Activated T-cell treated with anti-CD3 and anti-CD28 coated beads for 24 hours (primary cell): Measurements from ENCODE around the gene EED.
"Not testable (repeated sequence)": the region's sequence is repeated elsewhere in the genome, so short reads cannot be mapped to it uniquely, and the experiment has no call there.

Experiments used
- DNase-seq: peaks from one replicate; pipeline ENCODE4 v3.0.0-alpha.2; 2020; ENCODE audit warnings: low read depth

Gene EED

GRCh38 chr11:86248609-86249008 is 4.1 kb downstream of the EED start:
- DNase-seq, result no peak

- DNase-seq, result no peak
Observed at GRCh38 chr11:86249307-86250098, 5.0 kb downstream of the EED start.

- no peak for DNase-seq
Observed at GRCh38 chr11:86251345-86251744, 6.8 kb downstream of the EED start.

- no peak for DNase-seq
Observed at GRCh38 chr11:86255896-86256295, 11.3 kb downstream of the EED start.

GRCh38 chr11:86256608-86257007 is 12.1 kb downstream of the EED start:
- DNase-seq, result no peak

- DNase-seq, result no peak
Observed at GRCh38 chr11:86257446-86257845, 12.9 kb downstream of the EED start.

GRCh38 chr11:86259730-86260129 is 15.2 kb downstream of the EED start:
- DNase-seq, result no peak

- no peak for DNase-seq
Observed at GRCh38 chr11:86261328-86261727, 16.8 kb downstream of the EED start.

GRCh38 chr11:86262387-86262786 is 17.8 kb downstream of the EED start:
- no peak for DNase-seq

GRCh38 chr11:86264649-86265048 is 20.1 kb downstream of the EED start:
- no peak for DNase-seq

- DNase-seq, result no peak
Observed at GRCh38 chr11:86265194-86265593, 20.6 kb downstream of the EED start.

GRCh38 chr11:86269645-86270044 is 25.1 kb downstream of the EED start:
- DNase-seq, result no peak

- no peak for DNase-seq
Observed at GRCh38 chr11:86274503-86274902, 29.9 kb downstream of the EED start.

- DNase-seq, result no peak
Observed at GRCh38 chr11:86274999-86275398, 30.4 kb downstream of the EED start.

GRCh38 chr11:86275493-86276370 is 31.2 kb downstream of the EED start:
- no peak for DNase-seq

- DNase-seq, result no peak
Observed at GRCh38 chr11:86277741-86278140, 33.2 kb downstream of the EED start.

GRCh38 chr11:86278226-86278625 is 33.7 kb downstream of the EED start:
- DNase-seq, result no peak

GRCh38 chr11:86279747-86280146 is 35.2 kb downstream of the EED start:
- DNase-seq, result no peak

- DNase-seq, result no peak
Observed at GRCh38 chr11:86287468-86287796, 42.9 kb downstream of the EED start.

- DNase-seq, result no peak
Observed at GRCh38 chr11:86288776-86289507, 44.4 kb downstream of the EED start.

- not testable (repeated sequence) for DNase-seq
Observed at GRCh38 chr11:86289508-86290280, 45.1 kb downstream of the EED start.
